Hepatocyte (in vitro differentiated cells): ENCODE data around the gene KDM4C. TPM values are rescaled to one million over a fixed set of nuclear protein-coding genes. Genes with fewer than 3 reads are reported as not detected.
"Not testable (repeated sequence)": the region's sequence is repeated elsewhere in the genome, so short reads cannot be mapped to it uniquely, and the experiment has no call there.

Experiments used
- DNase-seq: peaks from one replicate; pipeline ENCODE4 v3.0.0-alpha.2; 2016; ENCODE audit warnings: low spot score
- H2AFZ ChIP-seq: fragments of 200-600 bp; sonication (generic); 2 replicates; pipeline ENCODE4 v1.6.0; 2016; ENCODE audit warnings: antibody characterized with exemption, mild to moderate bottlenecking
- H3K27ac ChIP-seq: fragments of 200-600 bp; sonication (generic); 2 replicates; pipeline ENCODE4 v1.5.1; 2016; ENCODE audit warnings: mild to moderate bottlenecking
- H3K27me3 ChIP-seq: fragments of 200-600 bp; sonication (generic); 2 replicates; pipeline ENCODE4 v1.6.1; 2016
- H3K36me3 ChIP-seq: fragments of 200-600 bp; sonication (generic); replicated peaks from 2 replicates; pipeline ENCODE4 v1.5.1; 2016; ENCODE audit warnings: low read depth; ENCODE audit not compliant: insufficient read depth
- H3K4me1 ChIP-seq: fragments of 200-600 bp; sonication (generic); 2 replicates; pipeline ENCODE4 v1.5.1; 2016; ENCODE audit warnings: mild to moderate bottlenecking, moderate library complexity; ENCODE audit not compliant: insufficient read depth
- H3K4me2 ChIP-seq: fragments of 200-600 bp; sonication (generic); 2 replicates; pipeline ENCODE4 v1.6.0; 2016
- H3K4me3 ChIP-seq: fragments of 200-600 bp; sonication (generic); 2 replicates; pipeline ENCODE4 v1.5.1; 2016; ENCODE audit warnings: mild to moderate bottlenecking
- H3K79me2 ChIP-seq: fragments of 200-600 bp; sonication (generic); 2 replicates; pipeline ENCODE4 v1.6.0; 2017; ENCODE audit warnings: mild to moderate bottlenecking
- H3K9me2 ChIP-seq: fragments of 200-600 bp; sonication (generic); replicated peaks from 2 replicates; pipeline ENCODE4 v1.6.0; 2017; ENCODE audit warnings: mild to moderate bottlenecking; ENCODE audit not compliant: insufficient read depth
- H3K9me3 ChIP-seq: fragments of 200-600 bp; sonication (generic); 2 replicates; pipeline ENCODE4 v1.5.1; 2016; ENCODE audit warnings: low read depth, mild to moderate bottlenecking
- H4K20me1 ChIP-seq: fragments of 200-600 bp; sonication (generic); 2 replicates; pipeline ENCODE4 v1.6.0; 2016; ENCODE audit warnings: mild to moderate bottlenecking; ENCODE audit not compliant: insufficient read depth, poor library complexity, severe bottlenecking
- CTCF ChIP-seq: fragments of 200-600 bp; sonication (generic); IDR thresholded peaks from 2 replicates; pipeline ENCODE4 v1.5.1; 2016; ENCODE audit warnings: antibody characterized with exemption, mild to moderate bottlenecking; ENCODE audit not compliant: poor library complexity
- EZH2 ChIP-seq: fragments of 200-600 bp; sonication (generic); IDR thresholded peaks from 2 replicates; pipeline ENCODE4 v1.6.1; 2016; ENCODE audit warnings: antibody characterized with exemption, mild to moderate bottlenecking, borderline replicate concordance
- EZH2phosphoT487 ChIP-seq: fragments of 200-600 bp; sonication (generic); IDR thresholded peaks from one replicate; pipeline ENCODE4 v1.6.1; 2018; ENCODE audit warnings: antibody characterized with exemption, mild to moderate bottlenecking, low read depth, moderate library complexity; ENCODE audit not compliant: unreplicated experiment, severe bottlenecking
- WGBS: methylation state at CpG from one replicate; pipeline ENCODE4 v1.1.6; 2016; ENCODE audit warnings: low lambda C conversion rate; ENCODE audit errors: missing lambda C conversion rate; 5-methylcytosine and 5-hydroxymethylcytosine counted together
- polyA plus RNA-seq: library from polyadenylated mRNA; unstranded; fragments of >200 nt; fragmentation: Nextera tagmentation; extraction: Ambion mirVana; gene quantifications from 2 replicates; pipeline ENCODE4 v1.2.1, GENCODE V29; 2016
- total RNA-seq: library from RNA; depleted of rRNA; stranded (reverse); fragments of >200 nt; gene quantifications from 2 replicates; pipeline ENCODE4 v1.2.3, GENCODE V29; 2014

KDM4C gene
- total and polyA plus RNA-seq, 2 experiments from 2014 or later, result 16.1 to 28.7 TPM

GRCh38 chr9:6712041-6712440 is 45.7 kb upstream of the KDM4C start:
- WGBS, result 59% methylated on average over 3 of the region's 3 CpGs
- Histone ChIP-seq H3K4me1 (no peaks in the 10 kb centered on the region), H2AFZ (no peak overlapping the region), H3K27ac (no peak overlapping the region), H3K4me3 (no peak overlapping the region), H3K27me3 (no peaks in the 10 kb centered on the region), H3K79me2 (no peaks in the 10 kb centered on the region), H3K36me3 (no peaks in the 10 kb centered on the region), H3K9me2 (no peaks in the 10 kb centered on the region), H3K4me2 (no peak overlapping the region), H3K9me3 (no peaks in the 10 kb centered on the region), H4K20me1 (no peaks in the 10 kb centered on the region)
- TF ChIP-seq CTCF (no peak), EZH2phosphoT487 (no peak), EZH2 (no peak)
- DNase-seq, result no peak

- H3K36me3 ChIP-seq, result no peaks in the 10 kb centered on the region
- no peak overlapping the region for H3K27ac ChIP-seq
- WGBS, result 92% methylated on average over 2 of the region's 2 CpGs
- H3K4me2 ChIP-seq, result no peak overlapping the region
- no peak overlapping the region for H2AFZ ChIP-seq
- H3K9me2 ChIP-seq, result no peaks in the 10 kb centered on the region
- TF ChIP-seq CTCF, result no peak
- no peak for TF ChIP-seq EZH2phosphoT487
- H3K27me3 ChIP-seq, result no peaks in the 10 kb centered on the region
- no peaks in the 10 kb centered on the region for H3K79me2 ChIP-seq
- H3K9me3 ChIP-seq, result no peaks in the 10 kb centered on the region
- no peaks in the 10 kb centered on the region for H4K20me1 ChIP-seq
- DNase-seq, result no peak
- H3K4me3 ChIP-seq, result no peak overlapping the region
- H3K4me1 ChIP-seq, result no peaks in the 10 kb centered on the region
Observed at GRCh38 chr9:6714176-6714575, 43.6 kb upstream of the KDM4C start.

GRCh38 chr9:6715153-6715754 is 42.5 kb upstream of the KDM4C start:
- 89% methylated on average over 28 of the region's 28 CpGs for WGBS
- Histone ChIP-seq H3K4me2 (peak overlapping the region; percentile 64), H3K27ac (peak overlapping the region; percentile 78)
- H3K27me3 ChIP-seq, H3K79me2 ChIP-seq, H3K4me3 ChIP-seq, DNase-seq, H3K9me3 ChIP-seq, H2AFZ ChIP-seq, H4K20me1 ChIP-seq, H3K9me2 ChIP-seq, H3K4me1 ChIP-seq, H3K36me3 ChIP-seq: not testable (repeated sequence)

GRCh38 chr9:6715755-6716643 is 41.8 kb upstream of the KDM4C start:
- Histone ChIP-seq H3K79me2 (no peaks in the 10 kb centered on the region), H4K20me1 (no peaks in the 10 kb centered on the region), H2AFZ (no peak overlapping the region), H3K9me2 (no peaks in the 10 kb centered on the region), H3K9me3 (no peaks in the 10 kb centered on the region), H3K27me3 (no peaks in the 10 kb centered on the region), H3K4me2 (peak overlapping the region; percentile 64), H3K4me3 (no peak overlapping the region), H3K36me3 (no peaks in the 10 kb centered on the region), H3K4me1 (no peaks in the 10 kb centered on the region), H3K27ac (peak overlapping the region; percentile 78)
- peak; percentile 57 for DNase-seq
- 72% methylated on average over 58 of the region's 61 CpGs for WGBS
- TF ChIP-seq EZH2 (no peak), CTCF (no peak), EZH2phosphoT487 (no peak)
